Urinary bladder (tissue), 4 donors: ENCODE data around the gene BRPF1. TPM values are rescaled to one million over a fixed set of nuclear protein-coding genes. Genes with fewer than 3 reads are reported as not detected.

Experiments used
- DNase-seq: peaks from one replicate; pipeline ENCODE4 v3.0.0-alpha.2; 2015; ENCODE audit errors: extremely low spot score
- H3K27ac ChIP-seq: one replicate; pipeline ENCODE4 v1.5.1; 2013; ENCODE audit warnings: low read depth, mild to moderate bottlenecking, moderate library complexity
- H3K36me3 ChIP-seq: one replicate; pipeline ENCODE4 v1.6.1; 2013; ENCODE audit warnings: mild to moderate bottlenecking, moderate library complexity; ENCODE audit not compliant: insufficient read depth
- H3K4me1 ChIP-seq: one replicate; pipeline ENCODE4 v1.6.1; 2013; ENCODE audit warnings: mild to moderate bottlenecking, moderate library complexity; ENCODE audit not compliant: insufficient read depth
- H3K4me3 ChIP-seq: one replicate; pipeline ENCODE4 v1.5.1; 2013; ENCODE audit warnings: low read depth, low read length
- WGBS: extraction: QIAGEN DNeasy Blood & Tissue Kit; methylation state at CpG from one replicate; pipeline ENCODE4 v1.1.7; 2013; 5-methylcytosine and 5-hydroxymethylcytosine counted together
- polyA plus RNA-seq: library from polyadenylated mRNA; stranded (reverse); fragments of 200-250 nt; gene quantifications from one replicate; pipeline ENCODE4 v1.2.3, GENCODE V29; 2013
- total RNA-seq: library from RNA; depleted of rRNA; stranded (reverse); fragments of >200 nt; gene quantifications from one replicate; pipeline ENCODE4 v1.2.3, GENCODE V29; 2014
- donor health status: healthy with polysubstance abuse.
- donor health status: healthy.

The BRPF1 gene
- total and polyA plus RNA-seq, 2 donors: 11.0 to 13.8 TPM

DNA sequence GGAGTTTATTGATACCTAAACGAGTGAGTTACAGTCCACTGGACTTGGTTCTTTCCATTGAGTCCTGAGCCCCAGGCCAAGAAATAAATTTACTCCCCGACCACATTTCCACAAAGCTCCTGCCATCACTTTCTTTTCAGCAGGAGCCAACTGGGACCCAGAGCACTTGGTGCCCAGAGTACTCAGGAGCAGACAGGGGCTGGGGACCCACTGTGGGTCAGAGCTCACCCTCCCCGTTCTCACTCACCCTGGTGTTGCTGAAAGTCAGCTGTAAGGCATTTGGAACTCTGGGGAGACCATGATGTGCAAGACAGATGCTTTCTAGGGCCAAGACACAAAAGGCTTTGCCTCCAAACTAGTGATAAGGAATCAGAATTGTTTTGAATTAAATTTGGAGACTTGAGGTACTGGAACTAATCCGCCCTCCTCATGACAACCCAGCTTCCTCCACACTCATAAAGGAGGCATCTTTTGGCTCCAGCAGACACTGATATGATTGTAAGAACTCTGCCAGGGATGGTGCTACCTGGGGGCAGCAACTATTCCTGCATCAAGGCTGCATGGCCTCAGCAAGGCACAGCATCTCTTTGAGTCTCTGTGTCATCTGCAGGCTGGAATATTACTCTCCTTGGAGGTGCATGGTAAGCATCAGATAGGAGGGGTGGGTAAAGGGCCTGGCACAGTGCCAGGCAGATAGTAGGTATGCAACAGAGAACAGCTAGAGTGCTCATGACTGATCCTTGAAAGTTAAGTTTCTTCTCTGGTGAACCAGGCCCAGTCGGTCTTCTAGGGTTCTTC lies 45.6 kb downstream of the BRPF1 start:
- no peak for DNase-seq
- WGBS: 67% methylated on average over 5 of the region's 5 CpGs

DNA sequence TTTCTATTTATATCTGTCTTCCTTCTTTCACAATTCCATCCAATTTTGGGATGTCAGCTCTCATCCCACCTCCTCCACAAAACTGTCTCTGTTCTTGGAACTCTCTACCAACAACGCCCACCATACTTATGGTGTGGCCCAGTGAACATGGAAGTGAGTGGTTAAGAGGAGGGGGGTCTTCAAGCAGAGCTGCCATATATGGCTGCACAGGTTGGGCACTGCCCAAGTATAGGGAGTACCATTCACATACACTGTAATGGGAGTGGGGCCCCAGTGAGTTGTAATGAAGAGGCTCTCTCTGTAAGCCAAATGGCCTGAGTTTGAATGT lies 46.1 kb downstream of the BRPF1 start:
- DNase-seq: no peak
- no peak overlapping the region for H3K4me3 ChIP-seq
- H3K36me3 ChIP-seq: peaks cover 3% of the 10 kb centered on the region
- H3K27ac ChIP-seq: no peak overlapping the region
- H3K4me1 ChIP-seq: no peaks in the 10 kb centered on the region
- WGBS: 76% methylated on average over 1 of the region's 1 CpG

More for the DNA sequence above, 45.6 kb downstream of the BRPF1 start:
- Histone ChIP-seq H3K36me3 (peaks cover 3% of the 10 kb centered on the region), H3K27ac (no peak overlapping the region), H3K4me3 (no peak overlapping the region), H3K4me1 (no peaks in the 10 kb centered on the region)

DNA sequence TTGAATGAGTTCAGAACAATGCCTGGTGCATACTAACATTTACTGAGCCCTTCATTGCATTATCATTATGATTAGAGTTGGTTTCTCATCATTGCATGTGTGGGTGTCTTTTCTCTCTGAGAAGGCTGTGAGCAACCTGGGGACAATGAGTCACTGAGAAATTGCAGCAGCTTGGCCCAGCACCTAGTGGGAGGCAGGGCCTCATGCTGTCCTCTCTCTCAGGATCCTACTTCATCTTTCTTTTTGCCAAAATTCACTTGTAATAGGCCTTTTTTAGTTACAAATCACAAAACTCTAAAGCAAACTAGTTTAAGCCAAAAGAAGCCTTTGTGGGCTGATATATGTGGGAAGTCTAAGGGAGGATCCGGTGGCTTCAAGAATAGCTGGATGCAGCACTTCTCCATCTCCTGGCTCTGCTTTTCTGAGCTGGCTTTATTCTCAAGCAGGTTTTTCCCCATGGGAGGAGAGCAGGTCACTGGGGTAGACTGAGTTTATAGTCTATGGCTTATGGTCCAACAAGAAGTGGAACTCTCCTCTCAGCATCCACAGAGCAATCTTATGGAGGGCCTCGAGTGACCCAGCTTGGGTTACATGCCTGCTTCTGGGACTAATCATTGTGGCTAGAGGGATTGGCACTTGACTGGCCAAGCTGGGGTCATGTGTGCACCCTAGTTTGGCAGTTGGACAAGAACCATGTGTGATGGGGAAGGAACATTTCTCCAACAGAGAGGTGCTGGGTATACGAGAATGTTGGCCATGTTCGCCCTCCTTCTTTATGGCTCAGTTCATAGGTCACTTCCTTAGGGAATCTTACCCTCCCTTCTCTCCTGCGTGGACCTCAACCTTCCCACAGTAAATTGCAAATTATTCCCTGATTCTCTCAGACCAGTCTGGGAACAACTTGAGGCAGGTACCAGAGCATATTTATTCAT lies 46.9 kb downstream of the BRPF1 start:
- H3K27ac ChIP-seq: no peak overlapping the region

DNA sequence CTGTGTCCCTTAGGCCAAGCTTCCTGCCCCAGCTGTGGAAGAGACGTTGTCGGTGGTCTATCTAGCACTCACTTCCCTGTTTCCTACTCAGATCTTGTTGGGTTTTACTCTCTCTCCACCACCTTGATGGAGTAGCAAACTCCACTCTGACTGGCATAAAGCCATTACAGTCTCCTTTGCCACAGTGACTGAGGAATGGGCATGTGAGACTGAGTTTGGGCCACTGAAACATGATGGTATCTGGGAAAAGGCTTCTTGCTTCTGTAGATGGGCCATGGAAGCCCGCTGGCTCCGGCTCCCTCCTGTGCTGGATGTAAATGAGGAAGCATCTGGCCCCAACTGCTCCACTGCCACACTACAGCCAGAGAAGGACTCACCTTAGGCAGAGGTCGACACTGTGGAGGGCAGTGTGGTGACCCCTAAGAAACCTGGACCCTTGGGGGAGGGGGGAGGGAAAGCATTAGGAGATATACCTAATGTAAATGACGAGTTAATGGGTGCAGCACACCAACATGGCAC lies 47.6 kb downstream of the BRPF1 start:
- Histone ChIP-seq H3K4me3 (no peak overlapping the region), H3K27ac (no peak overlapping the region), H3K4me1 (no peaks in the 10 kb centered on the region), H3K36me3 (peaks cover 3% of the 10 kb centered on the region)
- no peak for DNase-seq
- 82% methylated on average over 6 of the region's 6 CpGs for WGBS

More for the DNA sequence above, 46.9 kb downstream of the BRPF1 start:
- no peaks in the 10 kb centered on the region for H3K4me1 ChIP-seq
- peaks cover 3% of the 10 kb centered on the region for H3K36me3 ChIP-seq
- 76% methylated on average over 5 of the region's 5 CpGs for WGBS
- no peak for DNase-seq
- H3K4me3 ChIP-seq: no peak overlapping the region

DNA sequence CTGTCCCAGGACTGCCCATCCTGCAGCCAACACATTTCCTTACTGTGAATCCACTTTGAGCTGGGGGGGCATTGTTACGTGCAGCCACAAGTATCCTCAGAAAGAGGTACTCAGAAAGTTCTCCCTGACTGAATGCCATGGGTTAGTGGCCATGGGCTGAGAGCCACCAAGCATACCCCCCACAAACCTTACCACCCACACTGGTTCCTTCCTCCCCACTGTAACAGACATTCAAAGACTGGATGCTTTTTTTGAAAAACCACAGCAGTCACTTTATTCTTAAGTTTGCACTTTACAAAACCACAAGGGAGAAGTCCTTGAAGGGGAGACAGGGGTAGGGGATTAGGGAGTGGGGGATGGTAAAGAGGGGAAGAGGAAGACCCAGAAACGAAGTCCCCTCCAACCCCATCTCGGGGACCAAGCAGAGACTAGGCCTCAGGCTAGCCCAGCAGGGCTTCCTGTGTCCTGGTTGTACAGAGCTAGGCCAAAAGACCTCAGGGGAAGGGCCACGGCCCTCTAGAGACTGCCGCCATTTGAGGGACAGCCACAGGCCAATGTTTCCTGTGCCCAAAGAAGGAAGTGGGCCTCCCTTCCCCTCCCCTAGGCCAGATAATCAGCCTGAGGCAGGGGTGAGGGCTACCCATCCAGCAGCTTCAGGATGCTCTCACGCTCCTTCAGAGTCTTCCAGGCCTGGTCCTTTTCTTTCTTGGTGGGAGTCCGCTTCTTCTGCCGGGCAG lies 48.4 kb downstream of the BRPF1 start:
- Histone ChIP-seq H3K36me3 (peaks cover 3% of the 10 kb centered on the region), H3K4me3 (no peak overlapping the region), H3K27ac (no peak overlapping the region), H3K4me1 (no peaks in the 10 kb centered on the region)
- DNase-seq: no peak
- WGBS: 80% methylated on average over 8 of the region's 8 CpGs

DNA sequence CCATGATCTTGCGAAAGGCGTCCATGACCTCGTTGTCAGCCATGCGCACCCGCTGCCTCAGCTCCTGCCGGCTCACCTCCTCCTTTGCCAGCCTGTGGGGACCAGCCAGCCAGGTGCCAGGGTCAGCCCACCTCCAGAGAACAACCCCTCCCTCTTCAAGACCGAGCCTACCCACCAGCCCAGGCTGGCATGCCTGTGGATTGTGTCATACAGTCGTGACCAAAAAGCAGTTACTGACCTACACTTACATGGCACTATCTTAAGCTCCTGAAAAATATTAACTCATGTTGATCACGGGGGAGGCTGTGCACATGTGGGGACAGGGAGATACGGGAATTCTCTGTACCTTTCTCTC lies 48.9 kb downstream of the BRPF1 start:
- DNase-seq: no peak
- Histone ChIP-seq H3K4me3 (no peak overlapping the region), H3K36me3 (peaks cover 4% of the 10 kb centered on the region), H3K4me1 (no peaks in the 10 kb centered on the region), H3K27ac (peak overlapping the region; percentile 3)
- WGBS: 85% methylated on average over 10 of the region's 10 CpGs

DNA sequence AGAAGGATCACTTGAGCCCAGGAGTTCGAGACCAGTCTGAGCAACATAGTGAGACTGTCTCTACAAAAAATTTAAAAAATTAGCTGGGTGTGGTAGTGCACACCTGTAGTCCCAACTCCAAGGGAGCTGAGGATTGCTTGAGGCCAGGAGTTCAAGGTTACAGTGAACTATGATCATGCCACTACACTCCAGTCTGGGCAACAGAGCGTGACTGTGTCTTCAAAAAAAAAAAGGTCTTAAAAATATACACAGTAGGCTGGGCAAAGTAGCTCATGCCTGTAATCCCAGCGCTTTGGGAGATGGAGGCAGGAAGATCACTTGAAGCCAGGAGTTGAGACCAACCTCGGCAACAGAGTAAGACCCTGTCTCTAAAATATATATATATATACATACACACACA lies 49.4 kb downstream of the BRPF1 start:
- Histone ChIP-seq H3K27ac (no peak overlapping the region), H3K4me3 (no peak overlapping the region), H3K36me3 (peaks cover 5% of the 10 kb centered on the region), H3K4me1 (no peaks in the 10 kb centered on the region)
- DNase-seq: no peak
- WGBS: 89% methylated on average over 4 of the region's 4 CpGs

DNA sequence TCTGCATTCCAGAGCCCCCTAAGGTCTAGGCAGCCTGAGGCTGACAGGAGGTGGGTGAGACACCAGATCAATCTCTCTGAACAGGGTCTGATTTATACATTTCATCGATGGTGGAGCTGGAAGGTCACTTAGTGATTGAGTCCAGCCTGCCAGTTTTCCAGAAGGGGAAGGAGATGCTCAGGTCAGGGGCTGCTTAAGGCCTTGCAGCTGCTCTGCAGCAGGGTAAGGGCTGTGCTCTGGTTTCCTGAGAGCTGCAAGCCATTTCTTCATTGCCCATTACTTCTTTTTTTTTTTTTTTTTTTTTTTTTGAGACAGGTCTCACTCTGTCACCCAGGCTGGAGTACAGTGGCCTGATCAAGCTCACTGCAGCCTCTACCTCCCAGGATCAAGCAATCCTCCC lies 50.0 kb downstream of the BRPF1 start:
- H3K27ac ChIP-seq: no peak overlapping the region
- no peak overlapping the region for H3K4me3 ChIP-seq
- DNase-seq: no peak
- 88% methylated on average over 1 of the region's 1 CpG for WGBS
- H3K36me3 ChIP-seq: peaks cover 5% of the 10 kb centered on the region
- no peaks in the 10 kb centered on the region for H3K4me1 ChIP-seq

DNA sequence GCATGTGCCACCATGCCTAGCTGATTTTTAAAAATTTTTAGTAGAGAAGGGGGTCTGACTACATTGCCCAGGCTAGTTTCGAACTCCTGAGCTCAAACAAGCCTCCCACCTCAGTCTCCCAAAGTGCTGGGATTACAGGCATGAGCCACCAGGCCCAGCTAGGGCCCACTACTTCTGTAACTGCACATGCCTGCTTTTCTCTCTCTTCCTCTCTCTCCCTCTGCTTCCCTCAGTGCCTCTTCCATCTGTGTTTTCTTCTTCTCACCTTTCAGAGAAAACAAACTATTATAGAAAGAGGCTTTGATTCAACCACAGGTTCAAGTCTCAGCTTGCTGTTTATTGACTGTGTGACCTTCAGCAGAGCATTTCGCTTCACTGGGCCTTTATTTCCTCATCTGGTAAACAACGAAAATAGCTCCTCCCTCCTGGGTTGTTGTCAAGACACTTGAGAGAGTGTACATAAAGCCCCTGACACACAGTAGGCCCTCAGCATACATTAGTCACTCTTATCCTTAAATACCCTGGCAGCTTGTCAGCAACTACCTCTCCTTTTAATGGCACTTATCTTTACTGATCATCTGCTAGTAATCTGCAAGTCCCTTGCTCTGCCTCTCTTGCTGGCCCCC lies 50.6 kb downstream of the BRPF1 start:
- H3K4me3 ChIP-seq: no peak overlapping the region
- DNase-seq: no peak
- peaks cover 6% of the 10 kb centered on the region for H3K36me3 ChIP-seq
- no peaks in the 10 kb centered on the region for H3K4me1 ChIP-seq
- no peak overlapping the region for H3K27ac ChIP-seq
- 77% methylated on average over 3 of the region's 3 CpGs for WGBS

DNA sequence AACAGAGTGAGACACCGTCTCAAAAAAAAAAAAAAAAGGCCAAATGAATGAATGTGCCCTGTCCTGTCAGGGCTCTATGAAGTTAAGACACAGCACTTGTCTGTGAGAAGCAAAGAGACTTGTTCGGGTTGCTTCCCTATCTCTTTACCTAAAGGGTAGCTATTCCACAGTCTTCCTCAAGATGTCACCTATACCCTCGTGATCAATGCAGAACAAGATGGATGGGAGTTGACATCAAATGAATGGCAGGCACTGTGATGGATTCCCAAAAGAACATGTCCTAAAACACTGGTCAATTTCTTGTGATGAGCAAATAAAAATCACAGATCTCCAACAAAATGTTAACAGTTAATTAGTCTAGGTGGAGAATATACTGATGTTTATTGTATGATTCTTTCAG lies 51.2 kb downstream of the BRPF1 start:
- Histone ChIP-seq H3K36me3 (peaks cover 9% of the 10 kb centered on the region), H3K4me3 (no peak overlapping the region), H3K27ac (no peak overlapping the region), H3K4me1 (no peaks in the 10 kb centered on the region)
- WGBS: 64% methylated on average over 3 of the region's 3 CpGs
- no peak for DNase-seq

DNA sequence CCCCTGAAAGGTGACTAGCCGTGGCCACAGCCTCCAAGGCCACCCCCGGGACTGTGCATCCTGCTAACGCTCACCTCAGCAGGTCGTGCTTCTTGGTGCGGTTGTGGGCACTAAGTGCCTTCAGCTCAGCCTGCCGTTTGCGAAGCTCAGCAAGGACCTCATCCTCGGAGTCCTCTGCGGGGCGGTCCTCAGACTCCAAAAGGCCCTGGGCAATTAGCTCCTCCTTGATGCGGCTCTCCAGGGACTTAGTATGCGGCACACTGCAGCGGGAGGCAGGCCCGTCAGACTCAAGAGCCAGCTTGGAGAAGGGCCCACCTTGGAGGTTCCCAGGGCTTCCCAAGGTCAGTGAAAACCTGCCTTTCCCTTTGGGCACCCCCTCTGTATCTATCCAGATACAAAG lies 52.4 kb downstream of the BRPF1 start:
- no peak for DNase-seq
- WGBS: 91% methylated on average over 14 of the region's 14 CpGs
- Histone ChIP-seq H3K4me1 (no peaks in the 10 kb centered on the region), H3K36me3 (peaks cover 9% of the 10 kb centered on the region), H3K4me3 (no peak overlapping the region), H3K27ac (no peak overlapping the region)

DNA sequence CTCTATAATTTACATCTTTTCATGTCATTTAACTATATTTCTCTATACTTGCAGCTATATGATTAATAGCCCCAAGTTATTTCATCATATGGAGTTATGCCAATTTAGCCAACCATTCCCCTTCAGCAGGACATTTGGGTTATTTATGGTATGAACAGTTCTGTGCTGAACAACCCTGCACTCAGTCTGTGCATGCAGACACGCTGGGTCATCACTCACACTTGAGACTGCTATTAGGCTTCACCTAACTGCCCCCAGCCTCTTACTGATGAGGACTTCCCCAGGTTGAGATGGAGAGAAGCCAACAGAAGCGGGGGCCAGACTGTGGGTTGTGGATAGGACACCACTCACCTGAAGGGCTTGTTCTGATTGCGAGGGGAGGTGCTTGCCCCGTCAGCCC lies 53.4 kb downstream of the BRPF1 start:
- Histone ChIP-seq H3K4me1 (no peaks in the 10 kb centered on the region), H3K36me3 (peaks cover 10% of the 10 kb centered on the region), H3K27ac (no peak overlapping the region), H3K4me3 (no peak overlapping the region)
- 95% methylated on average over 4 of the region's 4 CpGs for WGBS
- no peak for DNase-seq

DNA sequence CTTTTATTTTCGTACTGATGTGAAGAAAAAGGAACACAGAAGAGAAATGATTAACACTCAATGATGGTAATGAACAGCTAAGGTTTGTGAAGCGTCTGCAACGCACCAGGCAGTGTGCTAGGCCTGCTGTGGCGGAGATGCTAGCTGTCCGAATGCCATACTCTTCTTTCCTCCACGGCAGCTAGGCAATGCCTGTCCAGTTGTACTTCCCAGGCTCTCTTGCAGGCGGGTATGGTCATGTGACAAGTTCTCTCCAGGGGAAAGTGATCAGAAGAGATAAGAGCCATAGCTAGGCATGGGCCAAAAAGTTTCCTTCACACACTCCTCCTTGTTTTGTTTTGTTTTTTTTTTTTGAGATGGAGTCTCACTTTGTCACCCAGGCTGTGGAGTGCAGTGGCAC lies 54.1 kb downstream of the BRPF1 start:
- Histone ChIP-seq H3K36me3 (peaks cover 10% of the 10 kb centered on the region), H3K27ac (no peak overlapping the region), H3K4me3 (no peak overlapping the region), H3K4me1 (no peaks in the 10 kb centered on the region)
- no peak for DNase-seq
- whole genome bisulfite sequencing: 76% methylated on average over 7 of the region's 7 CpGs
